DMS79 (cell line): ENCODE data around the gene ARL16.

Source experiments
- DNase-seq: peaks from one replicate; lab custom pipeline; 2025; lab: John Stamatoyannopoulos, UW

The ARL16 gene

DNA sequence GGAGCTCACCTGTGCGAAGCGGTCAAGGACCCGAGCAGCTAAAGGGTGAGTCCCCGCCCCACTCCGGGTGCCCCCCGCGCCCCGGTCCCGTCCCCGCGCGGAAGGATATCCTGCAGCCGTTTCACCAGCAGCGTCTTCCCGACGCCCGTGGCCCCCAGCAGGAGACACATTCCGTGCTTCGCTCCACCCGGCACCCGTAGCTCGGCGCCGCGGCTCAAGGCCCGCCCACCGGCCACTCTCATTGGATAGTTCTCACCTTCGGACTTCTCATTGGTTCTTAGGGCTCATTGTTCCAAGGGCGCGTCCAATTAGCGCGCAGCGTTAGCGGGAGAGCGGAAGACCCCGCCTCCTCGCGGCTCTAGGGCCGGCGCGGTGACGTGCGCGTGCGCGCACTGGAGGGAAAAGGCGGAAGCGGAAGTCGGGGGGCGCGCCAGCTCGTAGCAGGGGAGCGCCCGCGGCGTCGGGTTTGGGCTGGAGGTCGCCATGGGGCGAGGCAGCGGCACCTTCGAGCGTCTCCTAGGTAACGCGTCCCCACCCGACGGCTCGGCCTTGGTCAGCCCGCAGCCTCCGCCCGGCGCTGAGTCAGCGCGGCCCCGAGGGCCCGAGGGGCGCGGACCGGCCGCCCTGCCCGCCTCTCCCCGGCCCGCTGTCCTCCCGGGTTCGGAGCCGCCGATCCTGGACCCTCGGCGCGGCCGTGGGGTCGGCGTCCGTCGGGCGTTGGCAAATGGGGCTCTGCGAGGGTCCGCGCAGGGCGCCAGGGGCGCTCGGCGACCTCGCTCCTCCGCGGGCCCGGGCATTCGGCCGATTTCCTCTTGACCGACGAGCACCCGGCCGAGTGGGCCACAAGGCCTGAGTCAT, at the start of gene ARL16, which contains the start of gene HGS:
Gene ARL16 (minus strand): TSS at position 214 of the 858 bp plus-strand sequence. CDS start 44 bp downstream, at position 170.
Gene HGS (plus strand): TSS at position 428 of the 858 bp plus-strand sequence. CDS start 56 bp downstream, at position 484.
- peak; percentile 89 for DNase-seq

DNA sequence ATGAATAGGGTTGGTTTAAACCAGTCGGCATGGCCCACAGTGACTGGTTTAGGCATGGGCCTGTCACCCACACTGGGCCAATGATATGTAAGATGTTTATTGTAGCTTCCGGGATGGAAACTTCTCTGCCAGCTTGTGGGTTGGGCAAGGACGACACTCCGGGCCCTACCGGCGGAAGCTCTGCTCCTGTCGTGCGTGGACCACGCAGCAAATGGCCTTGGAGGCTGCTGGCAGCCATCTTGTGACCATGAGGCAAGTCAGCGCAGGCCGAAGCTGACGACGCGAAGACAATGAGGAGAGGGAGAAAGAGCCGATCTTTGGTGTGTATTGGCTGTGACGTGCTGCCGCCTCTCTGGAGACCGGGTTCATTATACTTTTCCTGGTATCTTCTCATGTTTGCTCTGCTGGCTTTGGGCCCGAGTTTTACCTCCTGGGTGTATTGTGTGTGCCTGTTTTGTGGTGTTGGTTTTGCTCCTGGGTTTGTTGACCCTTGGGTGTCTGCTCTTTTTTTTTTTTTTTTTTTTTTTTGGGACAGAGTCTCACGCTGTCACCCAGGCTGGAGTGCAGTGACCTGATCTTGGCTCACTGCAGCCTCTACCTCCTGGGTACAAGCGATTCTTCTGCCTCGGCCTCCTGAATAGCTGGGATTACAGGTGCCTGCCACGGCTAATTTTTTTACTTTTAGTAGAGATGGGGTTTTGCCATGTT, 43.9 kb upstream of the ARL16 start:
- no peak for DNase-seq

DNA sequence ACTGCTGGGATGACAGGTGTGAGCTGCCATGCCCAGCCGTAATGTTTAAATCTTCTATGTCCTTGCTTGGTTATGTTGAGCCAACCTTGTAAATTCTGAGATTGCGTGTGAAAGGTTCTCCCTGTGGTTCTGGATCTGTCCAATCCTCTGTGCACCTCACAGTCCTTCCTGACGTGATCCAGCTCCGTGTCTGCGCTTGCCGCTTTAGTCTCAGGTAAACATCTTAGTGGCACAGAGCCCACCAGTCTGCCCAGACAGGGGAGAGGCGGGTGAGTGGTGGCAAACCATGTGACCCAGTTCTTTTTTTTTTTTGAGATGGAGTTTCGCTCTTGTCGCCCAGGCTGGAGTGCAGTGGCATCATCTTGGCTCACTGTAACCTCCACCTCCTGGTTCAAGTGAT, 42.4 kb upstream of the ARL16 start:
- DNase-seq, result no peak

- DNase-seq, result no peak
These were observed 41.8 kb upstream of the ARL16 start for GRCh38 chr17:81725439-81725838.

DNA sequence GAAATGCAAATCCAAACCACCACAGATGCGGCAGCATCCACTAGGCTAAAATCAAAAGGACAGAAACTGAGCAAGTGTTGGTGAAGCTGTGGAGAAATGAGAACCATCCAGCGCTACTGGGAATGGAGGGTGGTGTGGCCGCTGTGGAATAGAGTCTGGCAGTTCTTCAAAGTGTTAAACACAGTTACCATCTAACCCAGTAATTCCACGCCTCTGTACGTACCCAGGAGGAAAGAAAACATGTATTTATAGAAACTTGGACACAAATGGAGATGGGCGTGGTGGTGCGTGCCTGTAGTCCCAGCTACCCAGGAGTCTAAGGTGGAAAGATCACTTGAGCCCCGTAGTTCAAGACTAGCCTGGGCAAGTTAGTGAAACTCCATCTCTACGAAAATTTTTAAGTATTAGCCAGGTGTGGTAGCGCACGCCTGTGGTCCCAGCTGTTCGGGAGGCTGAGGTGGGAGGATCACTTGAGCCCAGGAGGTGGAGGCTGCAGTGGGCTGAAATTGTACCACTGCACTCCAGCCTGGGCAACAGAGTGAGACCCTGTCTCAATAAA, 40.1 kb upstream of the ARL16 start:
- no peak for DNase-seq

DNA sequence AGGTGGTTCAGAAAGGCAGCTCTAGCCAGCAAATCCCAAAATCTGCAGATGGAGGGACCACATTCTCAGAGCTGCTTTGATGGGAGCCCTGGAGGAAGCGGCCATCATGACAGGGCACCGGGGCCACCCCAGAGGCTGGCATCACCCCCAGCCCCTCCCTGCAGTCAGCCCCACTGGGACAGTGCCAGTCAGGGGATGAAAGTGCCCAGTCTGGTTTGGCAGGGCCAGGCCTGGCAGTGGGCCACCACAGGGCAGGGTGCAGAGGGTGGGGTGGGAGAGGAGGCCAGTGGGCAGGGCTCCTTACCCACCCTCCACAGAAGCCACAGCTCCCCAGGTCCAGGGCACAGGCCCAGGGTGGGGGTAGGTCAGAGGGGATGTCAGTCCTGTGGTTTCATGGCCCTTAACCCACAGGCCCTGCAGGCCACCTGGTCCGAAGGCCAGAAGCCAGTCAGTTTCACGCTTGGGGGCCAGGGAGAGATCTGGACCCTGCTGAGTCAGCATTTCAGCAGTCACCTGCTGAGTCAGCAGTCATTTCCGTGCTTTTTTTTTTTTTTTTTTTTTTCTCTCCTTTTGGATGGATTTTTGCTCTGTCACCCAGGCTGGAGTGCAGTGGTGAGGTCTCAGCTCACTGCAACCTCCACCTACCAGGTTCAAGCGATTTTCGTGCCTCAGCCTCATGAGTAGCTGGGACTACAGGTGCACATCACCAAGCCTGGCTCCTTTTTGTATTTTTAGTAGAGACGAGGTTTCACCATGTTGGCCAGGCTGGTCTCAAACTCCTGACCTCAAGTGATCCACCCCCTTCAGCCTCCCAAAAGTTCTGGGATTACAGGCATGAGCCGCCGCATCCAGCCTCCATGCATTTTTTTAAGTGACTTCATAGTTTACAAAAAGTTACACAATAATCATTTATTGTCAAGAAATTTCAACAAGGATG, 38.9 kb upstream of the ARL16 start:
- DNase-seq, result peak; percentile 20

GRCh38 chr17:81720267-81721071, 36.9 kb upstream of the ARL16 start:
- no peak for DNase-seq

GRCh38 chr17:81719410-81720266, 36.0 kb upstream of the ARL16 start:
- no peak for DNase-seq

DNA sequence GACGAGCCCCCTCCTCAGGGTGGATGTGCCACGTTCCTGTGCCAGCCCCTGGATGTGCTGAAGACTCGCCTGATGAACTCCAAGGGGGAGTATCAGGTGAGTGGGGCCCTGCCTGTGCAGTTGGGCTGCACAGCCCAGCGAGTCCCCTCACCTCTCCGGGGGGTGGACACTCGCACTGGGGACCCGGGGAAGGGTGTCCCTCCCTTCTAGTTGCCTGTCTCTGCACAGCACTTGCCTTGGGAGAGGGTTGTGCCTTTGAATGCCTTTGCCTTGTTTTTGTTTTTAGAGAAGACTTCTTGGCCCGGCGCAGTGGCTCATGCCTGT, 34.1 kb upstream of the ARL16 start:
- no peak for DNase-seq

DNA sequence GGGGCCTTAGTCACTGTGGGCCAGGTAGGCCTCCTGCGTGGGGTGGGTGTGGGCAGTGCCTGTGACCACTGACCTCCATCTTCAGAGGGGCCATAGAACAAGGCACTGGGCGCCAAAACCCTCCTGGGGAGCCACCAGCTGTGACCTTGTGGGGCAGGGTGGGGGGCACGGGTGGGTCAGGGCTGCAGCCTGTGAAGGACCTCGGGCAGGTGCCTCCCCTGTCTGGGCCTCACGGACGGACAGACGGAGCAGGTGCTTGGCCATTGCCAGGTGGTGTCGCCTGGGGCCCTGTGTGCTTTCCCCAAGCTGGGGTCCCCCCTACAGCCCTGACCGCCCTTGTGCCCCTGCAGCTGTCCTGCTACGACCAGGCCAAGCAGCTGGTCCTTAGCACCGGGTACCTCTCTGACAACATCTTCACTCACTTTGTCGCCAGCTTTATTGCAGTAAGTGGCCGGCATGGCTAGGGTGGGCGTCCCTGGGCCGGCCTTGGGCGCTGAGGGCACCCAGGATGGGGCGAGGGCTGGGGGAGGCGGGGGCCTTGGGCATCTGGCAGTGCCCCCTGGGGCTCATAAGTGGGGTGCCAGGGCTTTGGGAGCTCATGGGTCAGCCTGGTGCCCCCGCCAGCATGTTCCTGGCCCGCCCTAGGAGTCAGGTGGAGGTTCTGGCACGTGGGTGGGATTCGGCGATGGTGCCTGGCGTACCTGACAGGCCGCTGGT, 33.6 kb upstream of the ARL16 start:
- DNase-seq, result no peak

- DNase-seq, result no peak
These were observed 33.0 kb upstream of the ARL16 start for GRCh38 chr17:81716674-81716996.

GRCh38 chr17:81715872-81716673, 32.5 kb upstream of the ARL16 start:
- no peak for DNase-seq

DNA sequence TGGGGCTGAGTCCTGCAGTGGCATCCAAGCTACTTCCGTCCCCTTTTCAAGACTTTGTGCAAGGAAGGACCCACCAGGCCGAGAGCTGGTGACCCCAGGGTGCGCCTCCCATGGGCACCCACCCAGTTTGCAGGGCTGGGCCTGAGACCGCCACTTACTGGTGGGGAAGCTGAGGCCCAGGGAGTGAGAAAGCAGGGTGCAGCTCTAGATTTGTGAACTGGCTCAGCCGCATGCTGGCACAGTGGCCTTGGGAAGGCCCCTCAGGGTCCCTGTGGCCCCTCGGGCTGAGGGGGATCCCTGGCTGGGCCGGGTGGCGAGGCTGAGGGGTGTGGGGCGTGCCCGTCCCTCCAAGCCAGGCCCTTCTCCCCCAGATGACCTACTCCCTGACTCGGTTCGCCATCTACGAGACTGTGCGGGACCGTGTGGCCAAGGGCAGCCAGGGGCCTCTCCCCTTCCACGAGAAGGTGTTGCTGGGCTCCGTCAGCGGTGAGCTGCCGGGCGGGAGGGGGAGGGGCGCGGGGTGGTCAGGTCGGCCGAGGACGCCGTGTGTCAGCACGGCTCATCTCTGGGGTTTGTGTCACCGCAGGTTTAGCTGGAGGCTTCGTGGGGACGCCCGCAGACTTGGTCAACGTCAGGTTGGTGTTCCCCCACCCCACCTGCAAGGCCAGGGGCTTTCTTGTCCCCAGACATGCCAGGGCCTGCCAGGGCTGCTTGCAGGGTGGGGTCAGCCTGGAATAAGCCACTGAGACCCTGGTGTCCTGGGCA, 31.7 kb upstream of the ARL16 start:
- no peak for DNase-seq

DNA sequence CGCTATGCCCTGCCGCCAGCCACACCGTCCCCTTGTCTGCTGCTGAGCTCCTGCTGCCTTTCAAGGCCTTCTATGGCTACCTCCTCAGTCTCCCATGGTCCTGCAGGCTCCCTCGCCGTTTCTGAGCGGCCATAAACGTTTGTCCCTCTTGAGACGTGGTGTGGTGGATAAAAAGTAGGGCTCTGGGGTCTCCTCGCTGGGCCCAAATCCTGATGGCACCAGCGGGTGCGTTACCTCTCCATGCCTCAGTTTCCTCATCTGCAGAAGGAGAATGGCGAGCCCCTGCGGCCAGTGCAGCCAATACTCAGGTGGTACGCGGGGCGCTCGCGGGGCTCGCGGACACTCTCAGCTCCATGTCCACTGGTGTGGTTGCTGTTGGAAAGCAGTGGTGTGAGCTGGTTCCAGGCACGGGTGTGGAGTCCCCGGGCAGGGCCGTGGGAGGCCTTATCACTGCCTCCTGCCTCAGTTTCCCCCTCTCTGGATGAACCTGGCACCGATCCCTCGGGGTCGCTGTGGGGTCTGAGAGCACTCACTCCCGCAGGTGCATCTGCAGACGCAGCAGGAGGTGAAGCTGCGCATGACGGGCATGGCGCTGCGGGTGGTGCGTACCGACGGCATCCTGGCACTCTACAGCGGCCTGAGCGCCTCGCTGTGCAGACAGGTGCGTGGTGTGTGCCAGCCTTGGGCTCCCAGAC, 31.0 kb upstream of the ARL16 start:
- DNase-seq, result no peak

- no peak for DNase-seq
These were observed 30.2 kb upstream of the ARL16 start for GRCh38 chr17:81713556-81714411.

- DNase-seq, result no peak
These were observed 29.5 kb upstream of the ARL16 start for GRCh38 chr17:81713004-81713555.
